ENCODE results near the gene GABRP. TPM values are rescaled to one million over a fixed set of nuclear protein-coding genes. Genes with fewer than 3 reads are reported as not detected.
"Not testable (repeated sequence)": the region's sequence is repeated elsewhere in the genome, so short reads cannot be mapped to it uniquely, and the experiment has no call there.

The GABRP gene
- total and polyA plus RNA-seq, 5 donors from 2014 or later, result not detected

- Histone ChIP-seq H3K36me3 (ENCODE audit: control insufficient read depth, insufficient read depth, low read length) (no peaks in the 10 kb centered on the region), H3K27me3 (ENCODE audit: control insufficient read depth, insufficient read depth, low read length) (no peaks in the 10 kb centered on the region), H3K4me1 (ENCODE audit: control insufficient read depth, insufficient read depth, low read length, poor library complexity, severe bottlenecking) (no peaks in the 10 kb centered on the region), H3K4me3 (ENCODE audit: low read depth, low read length) (no peak overlapping the region), H3K27ac (ENCODE audit: insufficient read depth, low read length, poor library complexity, severe bottlenecking) (no peak overlapping the region), H3K9me3 (ENCODE audit: control insufficient read depth in 2 of 2, low read length in 2 of 2) (no peaks in the 10 kb centered on the region)
- DNase-seq (no peak), ATAC-seq (ENCODE audit: low read depth in 2 of 2) (no peak)
- Mint-ChIP-seq H3K4me3 (no peak overlapping the region), H3K27me3 (peaks cover 5% of the 10 kb centered on the region), H3K4me1 (no peaks in the 10 kb centered on the region), H3K9me3 (peaks cover 0 to 2% (median 0%) of the 10 kb centered on the region in 7 donors), H3K27ac (no peak overlapping the region), H3K36me3 (no peaks in the 10 kb centered on the region)
Observed at GRCh38 chr5:170756691-170757090, 26.8 kb upstream of the GABRP start.

DNA sequence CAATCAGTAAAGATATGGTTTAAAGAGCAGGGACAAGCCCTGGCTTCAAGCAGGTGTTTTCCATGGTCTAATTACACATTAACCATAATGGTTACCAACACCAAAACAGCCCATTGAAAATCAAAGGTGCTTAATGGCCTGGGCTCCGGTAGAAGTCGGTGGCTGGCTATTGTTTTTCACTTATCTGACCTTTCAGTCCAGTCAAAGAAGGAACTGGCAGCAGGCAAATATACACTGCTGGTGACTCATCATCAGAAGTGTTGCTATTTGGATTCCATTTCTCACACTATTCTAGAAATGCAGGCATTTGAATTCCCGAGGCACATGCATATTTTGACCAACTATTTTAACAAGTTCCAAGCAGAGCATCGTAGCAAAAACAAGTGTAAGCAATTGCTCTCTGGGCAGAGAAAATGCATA is 26.3 kb upstream of the GABRP start:
- Mint-ChIP-seq H3K36me3 (no peaks in the 10 kb centered on the region), H3K27me3 (peaks cover 5% of the 10 kb centered on the region), H3K4me3 (no peak overlapping the region), H3K4me1 (no peaks in the 10 kb centered on the region), H3K9me3 (peaks cover 0 to 2% (median 0%) of the 10 kb centered on the region in 7 donors), H3K27ac (no peak overlapping the region)
- Histone ChIP-seq H3K36me3 (ENCODE audit: control insufficient read depth, insufficient read depth, low read length) (no peaks in the 10 kb centered on the region), H3K27me3 (ENCODE audit: control insufficient read depth, insufficient read depth, low read length) (no peaks in the 10 kb centered on the region), H3K9me3 (ENCODE audit: control insufficient read depth in 2 of 2, low read length in 2 of 2) (no peaks in the 10 kb centered on the region), H3K27ac (ENCODE audit: insufficient read depth, low read length, poor library complexity, severe bottlenecking) (no peak overlapping the region), H3K4me3 (ENCODE audit: low read depth, low read length) (no peak overlapping the region), H3K4me1 (ENCODE audit: control insufficient read depth, insufficient read depth, low read length, poor library complexity, severe bottlenecking) (no peaks in the 10 kb centered on the region)
- ATAC-seq (ENCODE audit: low read depth in 2 of 2), result no peak
- no peak for DNase-seq

DNA sequence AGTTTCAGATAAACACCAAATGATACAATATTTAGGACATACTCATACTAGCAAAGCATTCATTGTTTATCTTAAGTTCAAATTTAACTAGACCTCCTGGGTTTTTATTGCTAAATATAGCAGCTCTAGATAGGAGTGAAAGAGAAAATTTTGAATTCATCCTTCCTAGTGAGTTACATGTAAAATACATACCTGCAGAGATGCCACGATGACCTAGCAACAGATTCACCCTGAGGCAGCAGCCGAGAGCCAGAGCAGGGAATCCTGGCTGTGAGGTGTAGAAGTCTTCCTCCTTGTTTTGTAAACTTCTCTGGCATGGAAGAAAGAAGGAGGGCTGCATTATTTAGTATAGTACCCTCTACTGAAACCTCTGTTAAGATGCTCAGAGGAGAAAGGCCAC is 25.9 kb upstream of the GABRP start:
- no peak overlapping the region for H3K4me3 ChIP-seq (ENCODE audit: low read depth, low read length)
- H3K4me3 Mint-ChIP-seq, result no peak overlapping the region
- H3K9me3 ChIP-seq (ENCODE audit: control insufficient read depth in 2 of 2, low read length in 2 of 2), result no peaks in the 10 kb centered on the region
- no peaks in the 10 kb centered on the region for H3K36me3 ChIP-seq (ENCODE audit: control insufficient read depth, insufficient read depth, low read length)
- no peak overlapping the region for H3K27ac ChIP-seq (ENCODE audit: insufficient read depth, low read length, poor library complexity, severe bottlenecking)
- H3K36me3 Mint-ChIP-seq, result no peaks in the 10 kb centered on the region
- H3K27ac Mint-ChIP-seq, result no peak overlapping the region
- DNase-seq (no peak), ATAC-seq (ENCODE audit: low read depth in 2 of 2) (no peak)
- H3K4me1 ChIP-seq (ENCODE audit: control insufficient read depth, insufficient read depth, low read length, poor library complexity, severe bottlenecking), result no peaks in the 10 kb centered on the region
- H3K4me1 Mint-ChIP-seq, result no peaks in the 10 kb centered on the region
- peaks cover 0 to 2% (median 0%) of the 10 kb centered on the region in 7 donors for H3K9me3 Mint-ChIP-seq
- H3K27me3 Mint-ChIP-seq, result peaks cover 5% of the 10 kb centered on the region
- H3K27me3 ChIP-seq (ENCODE audit: control insufficient read depth, insufficient read depth, low read length), result no peaks in the 10 kb centered on the region

GRCh38 chr5:170758481-170758880 is 25.0 kb upstream of the GABRP start:
- H3K27me3 ChIP-seq (ENCODE audit: control insufficient read depth, insufficient read depth, low read length), result no peaks in the 10 kb centered on the region
- no peak overlapping the region for H3K4me3 Mint-ChIP-seq
- no peak overlapping the region for H3K27ac ChIP-seq (ENCODE audit: insufficient read depth, low read length, poor library complexity, severe bottlenecking)
- DNase-seq (no peak), ATAC-seq (ENCODE audit: low read depth in 2 of 2) (no peak)
- no peaks in the 10 kb centered on the region for H3K4me1 Mint-ChIP-seq
- H3K36me3 ChIP-seq (ENCODE audit: control insufficient read depth, insufficient read depth, low read length), result no peaks in the 10 kb centered on the region
- H3K27ac Mint-ChIP-seq, result no peak overlapping the region
- H3K27me3 Mint-ChIP-seq, result peaks cover 5% of the 10 kb centered on the region
- H3K4me1 ChIP-seq (ENCODE audit: control insufficient read depth, insufficient read depth, low read length, poor library complexity, severe bottlenecking), result no peaks in the 10 kb centered on the region
- no peaks in the 10 kb centered on the region for H3K9me3 ChIP-seq (ENCODE audit: control insufficient read depth in 2 of 2, low read length in 2 of 2)
- H3K36me3 Mint-ChIP-seq, result no peaks in the 10 kb centered on the region
- peaks cover 0 to 2% (median 0%) of the 10 kb centered on the region in 7 donors for H3K9me3 Mint-ChIP-seq
- H3K4me3 ChIP-seq (ENCODE audit: low read depth, low read length), result no peak overlapping the region

GRCh38 chr5:170760113-170760512 is 23.4 kb upstream of the GABRP start:
- Histone ChIP-seq H3K9me3 (ENCODE audit: control insufficient read depth in 2 of 2, low read length in 2 of 2) (no peaks in the 10 kb centered on the region), H3K4me1 (ENCODE audit: control insufficient read depth, insufficient read depth, low read length, poor library complexity, severe bottlenecking) (no peaks in the 10 kb centered on the region), H3K27ac (ENCODE audit: insufficient read depth, low read length, poor library complexity, severe bottlenecking) (no peak overlapping the region), H3K4me3 (ENCODE audit: low read depth, low read length) (no peak overlapping the region), H3K36me3 (ENCODE audit: control insufficient read depth, insufficient read depth, low read length) (no peaks in the 10 kb centered on the region), H3K27me3 (ENCODE audit: control insufficient read depth, insufficient read depth, low read length) (no peaks in the 10 kb centered on the region)
- no peak overlapping the region for H3K27ac Mint-ChIP-seq
- H3K9me3 Mint-ChIP-seq, result peaks cover 0 to 2% (median 0%) of the 10 kb centered on the region in 7 donors
- no peaks in the 10 kb centered on the region for H3K4me1 Mint-ChIP-seq
- ATAC-seq (ENCODE audit: low read depth in 2 of 2) (no peak), DNase-seq (no peak)
- peaks cover 5% of the 10 kb centered on the region for H3K27me3 Mint-ChIP-seq
- H3K4me3 Mint-ChIP-seq, result no peak overlapping the region
- no peaks in the 10 kb centered on the region for H3K36me3 Mint-ChIP-seq

GRCh38 chr5:170761048-170761707 is 22.3 kb upstream of the GABRP start:
- no peak for DNase-seq
- Mint-ChIP-seq H3K27me3 (peaks cover 5% of the 10 kb centered on the region), H3K9me3 (peaks cover 0 to 2% (median 0%) of the 10 kb centered on the region in 7 donors), H3K27ac (no peak overlapping the region), H3K4me1 (no peaks in the 10 kb centered on the region), H3K4me3 (no peak overlapping the region), H3K36me3 (no peaks in the 10 kb centered on the region)
- H3K27ac ChIP-seq (ENCODE audit: insufficient read depth, low read length, poor library complexity, severe bottlenecking), result no peak overlapping the region
- H3K4me1 ChIP-seq (ENCODE audit: control insufficient read depth, insufficient read depth, low read length, poor library complexity, severe bottlenecking), result no peaks in the 10 kb centered on the region
- no peaks in the 10 kb centered on the region for H3K27me3 ChIP-seq (ENCODE audit: control insufficient read depth, insufficient read depth, low read length)
- H3K36me3 ChIP-seq (ENCODE audit: control insufficient read depth, insufficient read depth, low read length), result no peaks in the 10 kb centered on the region
- H3K4me3 ChIP-seq (ENCODE audit: low read depth, low read length), result no peak overlapping the region
- no peaks in the 10 kb centered on the region for H3K9me3 ChIP-seq (ENCODE audit: control insufficient read depth in 2 of 2, low read length in 2 of 2)
- ATAC-seq (ENCODE audit: low read depth in 2 of 2), result no peak

GRCh38 chr5:170761708-170762066 is 21.8 kb upstream of the GABRP start:
- H3K36me3 ChIP-seq (ENCODE audit: control insufficient read depth, insufficient read depth, low read length), result no peaks in the 10 kb centered on the region
- Mint-ChIP-seq H3K4me1 (no peaks in the 10 kb centered on the region), H3K36me3 (no peaks in the 10 kb centered on the region), H3K27ac (no peak overlapping the region), H3K9me3 (peaks cover 0 to 2% (median 0%) of the 10 kb centered on the region in 7 donors), H3K4me3 (no peak overlapping the region), H3K27me3 (peaks cover 5% of the 10 kb centered on the region)
- H3K27ac ChIP-seq (ENCODE audit: insufficient read depth, low read length, poor library complexity, severe bottlenecking), result no peak overlapping the region
- DNase-seq (no peak), ATAC-seq (ENCODE audit: low read depth in 2 of 2) (no peak)
- H3K4me3 ChIP-seq (ENCODE audit: low read depth, low read length), result no peak overlapping the region
- H3K4me1 ChIP-seq (ENCODE audit: control insufficient read depth, insufficient read depth, low read length, poor library complexity, severe bottlenecking), result no peaks in the 10 kb centered on the region
- H3K9me3 ChIP-seq (ENCODE audit: control insufficient read depth in 2 of 2, low read length in 2 of 2), result no peaks in the 10 kb centered on the region
- H3K27me3 ChIP-seq (ENCODE audit: control insufficient read depth, insufficient read depth, low read length), result no peaks in the 10 kb centered on the region

- H3K36me3 ChIP-seq (ENCODE audit: control insufficient read depth, insufficient read depth, low read length); H3K4me3 Mint-ChIP-seq; H3K4me3 ChIP-seq (ENCODE audit: low read depth, low read length); H3K27ac Mint-ChIP-seq; H3K4me1 Mint-ChIP-seq; H3K27me3 ChIP-seq (ENCODE audit: control insufficient read depth, insufficient read depth, low read length); H3K27ac ChIP-seq (ENCODE audit: insufficient read depth, low read length, poor library complexity, severe bottlenecking); H3K9me3 ChIP-seq (ENCODE audit: control insufficient read depth in 2 of 2, low read length in 2 of 2); H3K4me1 ChIP-seq (ENCODE audit: control insufficient read depth, insufficient read depth, low read length, poor library complexity, severe bottlenecking); H3K36me3 Mint-ChIP-seq; H3K9me3 Mint-ChIP-seq; ATAC-seq (ENCODE audit: low read depth in 2 of 2); H3K27me3 Mint-ChIP-seq; DNase-seq: not testable (repeated sequence)
Observed at GRCh38 chr5:170762298-170762697, 21.2 kb upstream of the GABRP start.
